WTC11 (cell line): ENCODE data around the gene TDRD3.

ENCODE experiments used
- CREB1 ChIP-seq: sonication (generic); formaldehyde crosslinking; IDR thresholded peaks from 2 replicates; pipeline ENCODE4 v1.8.0; 2023; ENCODE audit warnings: mild to moderate bottlenecking, missing genetic modification reagents
- FOXK1 ChIP-seq: sonication (generic); formaldehyde crosslinking; IDR thresholded peaks from 2 replicates; pipeline ENCODE4 v1.8.0; 2022; ENCODE audit warnings: mild to moderate bottlenecking, moderate library complexity, missing genetic modification reagents
- IRF2 ChIP-seq: sonication (generic); formaldehyde crosslinking; IDR thresholded peaks from 2 replicates; pipeline ENCODE4 v1.8.0; 2022; ENCODE audit warnings: low read depth, missing genetic modification reagents, borderline replicate concordance
- MAX ChIP-seq: sonication (generic); formaldehyde crosslinking; IDR thresholded peaks from 2 replicates; pipeline ENCODE4 v1.8.0; 2022; ENCODE audit warnings: mild to moderate bottlenecking, missing genetic modification reagents
- MLX ChIP-seq: sonication (generic); formaldehyde crosslinking; IDR thresholded peaks from 2 replicates; pipeline ENCODE4 v1.8.1; 2023; ENCODE audit warnings: mild to moderate bottlenecking, missing genetic modification reagents, moderate library complexity
- NR3C1 ChIP-seq: sonication (generic); formaldehyde crosslinking; conservative IDR thresholded peaks from 2 replicates; pipeline ENCODE4 v1.8.1; 2023; ENCODE audit warnings: low read depth, mild to moderate bottlenecking, missing genetic modification reagents
- SP1 ChIP-seq: sonication (generic); formaldehyde crosslinking; conservative IDR thresholded peaks from 2 replicates; pipeline ENCODE4 v1.8.1; 2022; ENCODE audit warnings: missing genetic modification reagents
- TF ChIP-seq, protein P1 (sequence below): sonication (generic); formaldehyde crosslinking; IDR thresholded peaks from 2 replicates; pipeline ENCODE4 v1.8.1; 2023; ENCODE audit warnings: mild to moderate bottlenecking, missing genetic modification reagents
- TF ChIP-seq, protein P2 (sequence below): sonication (generic); formaldehyde crosslinking; IDR thresholded peaks from 2 replicates; pipeline ENCODE4 v1.8.0; 2022; ENCODE audit warnings: mild to moderate bottlenecking, missing genetic modification reagents
- TF ChIP-seq, protein P3 (sequence below): fragments of 200-600 bp; IDR thresholded peaks from 2 replicates; pipeline ENCODE4 v1.8.0; 2022; ENCODE audit warnings: antibody characterized with exemption
- TF ChIP-seq, protein P4 (sequence below): sonication (generic); formaldehyde crosslinking; IDR thresholded peaks from 2 replicates; pipeline ENCODE4 v1.8.0; 2022; ENCODE audit warnings: missing genetic modification reagents

- TF ChIP-seq, protein P1, sequence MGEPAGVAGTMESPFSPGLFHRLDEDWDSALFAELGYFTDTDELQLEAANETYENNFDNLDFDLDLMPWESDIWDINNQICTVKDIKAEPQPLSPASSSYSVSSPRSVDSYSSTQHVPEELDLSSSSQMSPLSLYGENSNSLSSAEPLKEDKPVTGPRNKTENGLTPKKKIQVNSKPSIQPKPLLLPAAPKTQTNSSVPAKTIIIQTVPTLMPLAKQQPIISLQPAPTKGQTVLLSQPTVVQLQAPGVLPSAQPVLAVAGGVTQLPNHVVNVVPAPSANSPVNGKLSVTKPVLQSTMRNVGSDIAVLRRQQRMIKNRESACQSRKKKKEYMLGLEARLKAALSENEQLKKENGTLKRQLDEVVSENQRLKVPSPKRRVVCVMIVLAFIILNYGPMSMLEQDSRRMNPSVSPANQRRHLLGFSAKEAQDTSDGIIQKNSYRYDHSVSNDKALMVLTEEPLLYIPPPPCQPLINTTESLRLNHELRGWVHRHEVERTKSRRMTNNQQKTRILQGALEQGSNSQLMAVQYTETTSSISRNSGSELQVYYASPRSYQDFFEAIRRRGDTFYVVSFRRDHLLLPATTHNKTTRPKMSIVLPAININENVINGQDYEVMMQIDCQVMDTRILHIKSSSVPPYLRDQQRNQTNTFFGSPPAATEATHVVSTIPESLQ = no peak
- TF ChIP-seq SP1 (CRISPR knock-in tag) (no peak), CREB1 (CRISPR knock-in tag) (no peak), MAX (no peak), MLX (CRISPR knock-in tag) (no peak), NR3C1 (CRISPR knock-in tag) (no peak), IRF2 (CRISPR knock-in tag) (no peak), FOXK1 (CRISPR knock-in tag) (no peak)
- TF ChIP-seq, protein P2, sequence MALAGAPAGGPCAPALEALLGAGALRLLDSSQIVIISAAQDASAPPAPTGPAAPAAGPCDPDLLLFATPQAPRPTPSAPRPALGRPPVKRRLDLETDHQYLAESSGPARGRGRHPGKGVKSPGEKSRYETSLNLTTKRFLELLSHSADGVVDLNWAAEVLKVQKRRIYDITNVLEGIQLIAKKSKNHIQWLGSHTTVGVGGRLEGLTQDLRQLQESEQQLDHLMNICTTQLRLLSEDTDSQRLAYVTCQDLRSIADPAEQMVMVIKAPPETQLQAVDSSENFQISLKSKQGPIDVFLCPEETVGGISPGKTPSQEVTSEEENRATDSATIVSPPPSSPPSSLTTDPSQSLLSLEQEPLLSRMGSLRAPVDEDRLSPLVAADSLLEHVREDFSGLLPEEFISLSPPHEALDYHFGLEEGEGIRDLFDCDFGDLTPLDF (CRISPR knock-in tag) = no peak
- TF ChIP-seq, protein P3, sequence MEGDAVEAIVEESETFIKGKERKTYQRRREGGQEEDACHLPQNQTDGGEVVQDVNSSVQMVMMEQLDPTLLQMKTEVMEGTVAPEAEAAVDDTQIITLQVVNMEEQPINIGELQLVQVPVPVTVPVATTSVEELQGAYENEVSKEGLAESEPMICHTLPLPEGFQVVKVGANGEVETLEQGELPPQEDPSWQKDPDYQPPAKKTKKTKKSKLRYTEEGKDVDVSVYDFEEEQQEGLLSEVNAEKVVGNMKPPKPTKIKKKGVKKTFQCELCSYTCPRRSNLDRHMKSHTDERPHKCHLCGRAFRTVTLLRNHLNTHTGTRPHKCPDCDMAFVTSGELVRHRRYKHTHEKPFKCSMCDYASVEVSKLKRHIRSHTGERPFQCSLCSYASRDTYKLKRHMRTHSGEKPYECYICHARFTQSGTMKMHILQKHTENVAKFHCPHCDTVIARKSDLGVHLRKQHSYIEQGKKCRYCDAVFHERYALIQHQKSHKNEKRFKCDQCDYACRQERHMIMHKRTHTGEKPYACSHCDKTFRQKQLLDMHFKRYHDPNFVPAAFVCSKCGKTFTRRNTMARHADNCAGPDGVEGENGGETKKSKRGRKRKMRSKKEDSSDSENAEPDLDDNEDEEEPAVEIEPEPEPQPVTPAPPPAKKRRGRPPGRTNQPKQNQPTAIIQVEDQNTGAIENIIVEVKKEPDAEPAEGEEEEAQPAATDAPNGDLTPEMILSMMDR = no peak
- TF ChIP-seq, protein P4, sequence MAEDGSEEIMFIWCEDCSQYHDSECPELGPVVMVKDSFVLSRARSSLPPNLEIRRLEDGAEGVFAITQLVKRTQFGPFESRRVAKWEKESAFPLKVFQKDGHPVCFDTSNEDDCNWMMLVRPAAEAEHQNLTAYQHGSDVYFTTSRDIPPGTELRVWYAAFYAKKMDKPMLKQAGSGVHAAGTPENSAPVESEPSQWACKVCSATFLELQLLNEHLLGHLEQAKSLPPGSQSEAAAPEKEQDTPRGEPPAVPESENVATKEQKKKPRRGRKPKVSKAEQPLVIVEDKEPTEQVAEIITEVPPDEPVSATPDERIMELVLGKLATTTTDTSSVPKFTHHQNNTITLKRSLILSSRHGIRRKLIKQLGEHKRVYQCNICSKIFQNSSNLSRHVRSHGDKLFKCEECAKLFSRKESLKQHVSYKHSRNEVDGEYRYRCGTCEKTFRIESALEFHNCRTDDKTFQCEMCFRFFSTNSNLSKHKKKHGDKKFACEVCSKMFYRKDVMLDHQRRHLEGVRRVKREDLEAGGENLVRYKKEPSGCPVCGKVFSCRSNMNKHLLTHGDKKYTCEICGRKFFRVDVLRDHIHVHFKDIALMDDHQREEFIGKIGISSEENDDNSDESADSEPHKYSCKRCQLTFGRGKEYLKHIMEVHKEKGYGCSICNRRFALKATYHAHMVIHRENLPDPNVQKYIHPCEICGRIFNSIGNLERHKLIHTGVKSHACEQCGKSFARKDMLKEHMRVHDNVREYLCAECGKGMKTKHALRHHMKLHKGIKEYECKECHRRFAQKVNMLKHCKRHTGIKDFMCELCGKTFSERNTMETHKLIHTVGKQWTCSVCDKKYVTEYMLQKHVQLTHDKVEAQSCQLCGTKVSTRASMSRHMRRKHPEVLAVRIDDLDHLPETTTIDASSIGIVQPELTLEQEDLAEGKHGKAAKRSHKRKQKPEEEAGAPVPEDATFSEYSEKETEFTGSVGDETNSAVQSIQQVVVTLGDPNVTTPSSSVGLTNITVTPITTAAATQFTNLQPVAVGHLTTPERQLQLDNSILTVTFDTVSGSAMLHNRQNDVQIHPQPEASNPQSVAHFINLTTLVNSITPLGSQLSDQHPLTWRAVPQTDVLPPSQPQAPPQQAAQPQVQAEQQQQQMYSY (CRISPR knock-in tag) = no peak
Measured at GRCh38 chr13:60509601-60510386, 112.8 kb downstream of the TDRD3 start.
